ENCODE measurements around the gene ABCC5.
"Not testable (repeated sequence)": the region's sequence is repeated elsewhere in the genome, so short reads cannot be mapped to it uniquely, and the experiment has no call there.

GRCh38 chr3:184028275-184028890 is 10.7 kb upstream of the ABCC5 start:
- not testable (repeated sequence) for TF ChIP-seq CTCF (IDR thresholded peaks at IDR 0.05; ENCODE audit: low read length); EZH2 (optimal IDR thresholded peaks at IDR 0.05; ENCODE audit: low read depth, low read length)

Data from MM.1S (cell line).